Calu3 (cell line): ENCODE measurements around the gene ABITRAM. TPM values are rescaled to one million over a fixed set of nuclear protein-coding genes. Genes with fewer than 3 reads are reported as not detected.
"Not testable (repeated sequence)": the region's sequence is repeated elsewhere in the genome, so short reads cannot be mapped to it uniquely, and the experiment has no call there.

ENCODE experiments used
- Bru-seq: library from RNA; stranded (reverse); fragments of 400-500 nt; gene quantifications from one replicate; lab custom pipeline; 2021; lab: Mats Ljungman, UMichigan
- BruChase-seq, 2 experiments: library from RNA; stranded (reverse); fragments of 400-500 nt; gene quantifications; one replicate each; lab custom pipeline; 2021; lab: Mats Ljungman, UMichigan
- BruUV-seq: library from RNA; stranded (reverse); fragments of 400-500 nt; replicated peaks from 2 replicates; lab custom pipeline; 2021; lab: Mats Ljungman, UMichigan
- CTCF ChIA-PET: fragments of 300-600 bp; sonication (Branson Sonifier 250); formaldehyde crosslinking; loops from one replicate; lab custom pipeline; 2022; ENCODE audit warnings: antibody characterized with exemption; lab: Charles Lee
- DNase-seq: peaks from one replicate; pipeline ENCODE4 v3.0.0; 2022
- H3K27ac Mint-ChIP-seq: one replicate; pipeline ENCODE4 v1.8.0; 2022; ENCODE audit warnings: mixed read lengths; ENCODE audit not compliant: unreplicated experiment
- H3K27me3 Mint-ChIP-seq: one replicate; pipeline ENCODE4 v1.8.0; 2022; ENCODE audit warnings: mixed read lengths; ENCODE audit not compliant: unreplicated experiment
- H3K36me3 Mint-ChIP-seq: one replicate; pipeline ENCODE4 v1.8.0; 2022; ENCODE audit warnings: mild to moderate bottlenecking, moderate library complexity, mixed read lengths; ENCODE audit not compliant: insufficient read depth, unreplicated experiment
- H3K4me1 Mint-ChIP-seq: one replicate; pipeline ENCODE4 v1.8.0; 2022; ENCODE audit warnings: mild to moderate bottlenecking, low read depth, mixed read lengths; ENCODE audit not compliant: unreplicated experiment
- H3K4me3 Mint-ChIP-seq: one replicate; pipeline ENCODE4 v1.8.0; 2022; ENCODE audit warnings: mild to moderate bottlenecking, low read depth, moderate library complexity, mixed read lengths; ENCODE audit not compliant: unreplicated experiment
- H3K9me3 Mint-ChIP-seq: one replicate; pipeline ENCODE4 v1.8.0; 2022; ENCODE audit warnings: low read depth, mixed read lengths; ENCODE audit not compliant: unreplicated experiment
- CTCF ChIP-seq: fragments of 200-600 bp; IDR thresholded peaks from one replicate; pipeline ENCODE4 v1.8.0; 2022; ENCODE audit warnings: antibody characterized with exemption; ENCODE audit not compliant: unreplicated experiment
- intact Hi-C: fragments of 100-400 bp; cut with micrococcal nuclease; formaldehyde crosslinking; loops from one replicate; pipeline ENCODE4 v1.10.0; 2022; ENCODE audit not compliant: unreplicated experiment
- long read RNA-seq: library from polyadenylated mRNA; stranded (forward); transcript quantifications from one replicate; pipeline ENCODE4 v2.0.0, GENCODE V29; 2022
- total RNA-seq: library from RNA; stranded (reverse); gene quantifications from 2 replicates; pipeline ENCODE4 v1.2.3, GENCODE V29; 2022

The ABITRAM gene, protein sequence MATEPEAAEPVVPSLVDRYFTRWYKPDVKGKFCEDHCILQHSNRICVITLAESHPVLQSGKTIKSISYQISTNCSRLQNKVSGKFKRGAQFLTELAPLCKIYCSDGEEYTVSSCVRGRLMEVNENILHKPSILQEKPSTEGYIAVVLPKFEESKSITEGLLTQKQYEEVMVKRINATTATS
- total RNA-seq = 6.6 and 7.1 TPM in 2 replicates
- percentile 45 among the genes with signal in this experiment for Bru-seq, nascent RNA
- percentile 53 among the genes with signal in this experiment for BruChase-seq, experiment 1, labeled RNA remaining after a 6-hour chase
- percentile 54 among the genes with signal in this experiment for BruChase-seq, experiment 2, labeled RNA remaining after a 2-hour chase
- long read RNA-seq, transcript FAM206A-201 (6 exons, 2,134 nt) = major isoform, 7 of 12 reads
- long read RNA-seq, partial matches to known transcripts = 0 of 12 reads
- long read RNA-seq, other reads (novel, unspliced or antisense) = 5 of 12 reads

DNA sequence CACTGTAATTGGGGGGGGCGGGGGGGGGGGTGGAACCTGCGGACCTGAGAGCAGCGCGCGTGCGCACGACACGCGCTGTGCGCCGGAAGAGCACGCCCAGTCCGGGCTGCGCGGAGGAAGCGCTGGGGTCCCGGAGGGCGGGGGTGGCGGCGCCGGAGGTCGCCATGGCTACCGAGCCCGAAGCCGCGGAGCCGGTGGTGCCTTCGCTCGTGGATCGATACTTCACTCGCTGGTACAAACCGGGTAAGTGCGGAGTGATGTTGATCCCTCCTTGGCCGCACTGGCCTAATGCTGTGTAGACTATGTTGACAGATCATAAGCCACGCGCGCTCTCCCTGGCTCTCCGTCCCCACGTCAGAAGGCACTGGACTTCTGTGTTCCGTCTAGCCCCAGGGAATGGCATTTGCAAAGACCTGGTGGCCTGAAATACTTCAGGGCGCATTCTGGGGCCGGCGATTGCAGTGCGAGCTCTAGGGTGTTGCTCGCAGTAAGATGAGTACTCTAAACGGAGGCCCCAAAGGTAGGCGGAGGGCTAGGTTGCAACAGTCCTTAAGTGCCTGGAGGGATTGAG, at the start of gene ABITRAM:
Gene ABITRAM, plus strand, starts transcription at position 78 of the 571 bp plus-strand sequence. Its CDS starts 87 bp downstream, at position 165.
- peak; percentile 70 for DNase-seq
- peak within 1 kb of the TSS; percentile 96 for H3K4me3 Mint-ChIP-seq
- H3K4me1 Mint-ChIP-seq = peaks cover 9% of the 10 kb centered on the region
- peak within 1 kb of the TSS; percentile 96 for H3K27ac Mint-ChIP-seq
- TF ChIP-seq CTCF = no peak
- no TSS peak for BruUV-seq
- CTCF ChIA-PET = no interaction called here
- no peaks in the 10 kb centered on the region for H3K27me3 Mint-ChIP-seq
- H3K36me3 Mint-ChIP-seq = peaks cover 18% of the 10 kb centered on the region
- intact Hi-C loops = no loop called here
- no peaks in the 10 kb centered on the region for H3K9me3 Mint-ChIP-seq

- CTCF ChIA-PET = no interaction called here
- no peaks in the 10 kb centered on the region for H3K9me3 Mint-ChIP-seq
- intact Hi-C loops = no loop called here
- no TSS peak for BruUV-seq
- DNase-seq = no peak
- peaks cover 2% of the 10 kb centered on the region for H3K36me3 Mint-ChIP-seq
- H3K4me3 Mint-ChIP-seq = no peak overlapping the region
- H3K4me1 Mint-ChIP-seq = peaks cover 14% of the 10 kb centered on the region
- no peak overlapping the region for H3K27ac Mint-ChIP-seq
- no peaks in the 10 kb centered on the region for H3K27me3 Mint-ChIP-seq
- TF ChIP-seq CTCF = no peak
These were observed 49.5 kb upstream of the ABITRAM start for GRCh38 chr9:108884701-108885100.

GRCh38 chr9:108885643-108886348, 48.4 kb upstream of the ABITRAM start:
- no peak overlapping the region for H3K4me3 Mint-ChIP-seq
- CTCF ChIA-PET = no interaction called here
- TF ChIP-seq CTCF = no peak
- no peaks in the 10 kb centered on the region for H3K9me3 Mint-ChIP-seq
- intact Hi-C loops = no loop called here
- H3K27ac Mint-ChIP-seq = no peak overlapping the region
- peak; percentile 35 for DNase-seq
- BruUV-seq = no TSS peak
- no peaks in the 10 kb centered on the region for H3K36me3 Mint-ChIP-seq
- H3K27me3 Mint-ChIP-seq = no peaks in the 10 kb centered on the region
- peaks cover 14% of the 10 kb centered on the region for H3K4me1 Mint-ChIP-seq

DNA sequence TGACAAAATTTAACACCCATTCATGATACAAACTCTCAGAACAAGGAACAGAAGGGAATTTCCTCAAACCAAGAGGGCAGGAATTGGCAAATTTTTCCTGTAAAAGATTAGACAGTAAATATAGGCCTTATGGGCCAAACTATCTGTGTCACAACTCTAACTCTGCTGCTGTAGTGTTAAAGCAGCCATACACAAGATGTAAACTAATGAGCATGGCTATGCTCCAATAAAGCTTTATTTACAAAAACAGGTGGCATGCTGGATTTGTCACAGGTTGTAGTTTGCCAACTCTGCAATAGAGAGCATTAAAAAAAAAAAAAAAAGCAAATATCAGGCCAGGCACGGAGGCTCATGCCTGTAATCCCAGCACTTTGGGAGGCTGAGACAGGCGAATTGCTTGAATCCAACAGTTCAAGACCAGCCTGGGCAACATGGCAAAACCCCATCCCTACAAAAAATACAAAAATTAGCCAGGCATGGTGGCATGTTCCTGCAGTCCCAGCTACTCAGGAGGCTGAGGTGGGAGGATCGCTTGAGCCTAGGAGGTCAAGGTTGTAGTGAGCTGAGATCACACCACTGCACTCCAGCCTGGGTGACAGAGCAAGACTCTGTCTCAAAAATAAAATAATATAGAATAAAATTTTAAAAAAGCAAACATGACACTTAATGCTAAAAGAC, 47.5 kb upstream of the ABITRAM start:
- intact Hi-C loops, BruUV-seq, H3K27ac Mint-ChIP-seq, DNase-seq, H3K9me3 Mint-ChIP-seq, H3K36me3 Mint-ChIP-seq, H3K4me3 Mint-ChIP-seq, H3K27me3 Mint-ChIP-seq: not testable (repeated sequence)
- peaks cover 14% of the 10 kb centered on the region for H3K4me1 Mint-ChIP-seq
- CTCF ChIA-PET = interaction anchor here (0.7 kb wide), 1 partner anchor 43 kb away, joined by 3 read pairs; no protein-coding TSS in a partner anchor
